Keratinocyte (primary cell): ENCODE measurements around the gene ATXN3L. TPM values are rescaled to one million over a fixed set of nuclear protein-coding genes. Genes with fewer than 3 reads are reported as not detected.

ENCODE experiments used
- DNase-seq: peaks from one replicate; pipeline ENCODE4 v3.0.0-alpha.2; 2011; ENCODE audit warnings: low read depth, missing footprints, low spot score
- FAIRE-seq: peaks from 2 replicates; lab custom pipeline; 2011; peaks lifted over from hg19 to GRCh38; lab: Jason Lieb, UNC
- H2AFZ ChIP-seq: 2 replicates; pipeline ENCODE4 v1.6.0; 2012; ENCODE audit warnings: low read length, control low read depth, inconsistent platforms; ENCODE audit not compliant: control insufficient read depth
- H3K27ac ChIP-seq: 2 replicates; pipeline ENCODE4 v1.5.1; 2011; ENCODE audit warnings: low read length; ENCODE audit not compliant: control insufficient read depth, insufficient read depth
- H3K27me3 ChIP-seq: 3 replicates; pipeline ENCODE4 v1.6.0; 2011; ENCODE audit warnings: low read length; ENCODE audit not compliant: control insufficient read depth, insufficient read depth; ENCODE audit errors: extremely low read depth
- H3K36me3 ChIP-seq, 2 experiments: 2 replicates in 1 of 2; 3 replicates in 1 of 2; pipeline ENCODE4 v1.5.1; 2011; ENCODE audit warnings: low read length in 2 of 2, mild to moderate bottlenecking in 1 of 2; ENCODE audit not compliant: control insufficient read depth in 2 of 2, insufficient read depth in 2 of 2; ENCODE audit errors: extremely low read depth in 1 of 2
- H3K4me1 ChIP-seq: 3 replicates; pipeline ENCODE4 v1.5.1; 2011; ENCODE audit warnings: low read length; ENCODE audit not compliant: control insufficient read depth, insufficient read depth; ENCODE audit errors: extremely low read depth
- H3K4me2 ChIP-seq: 3 replicates; pipeline ENCODE4 v1.6.0; 2011; ENCODE audit warnings: low read depth, low read length; ENCODE audit not compliant: control insufficient read depth, insufficient read depth; ENCODE audit errors: extremely low read depth
- H3K4me3 ChIP-seq, 3 experiments: fragments of 200-600 bp in 1 of 3; sonication (generic) in 1 of 3; 2 replicates in 2 of 3; 3 replicates in 1 of 3; pipeline ENCODE4 v1.5.1; 2011 to 2016; ENCODE audit warnings: low read length in 3 of 3, mild to moderate bottlenecking in 3 of 3, control low read depth in 2 of 3, inconsistent platforms in 1 of 3, low read depth in 1 of 3, mixed read lengths in 1 of 3, mixed run types in 1 of 3, moderate library complexity in 1 of 3; ENCODE audit not compliant: control insufficient read depth in 2 of 3, insufficient read depth in 2 of 3; ENCODE audit errors: extremely low read depth in 1 of 3
- H3K79me2 ChIP-seq: 2 replicates; pipeline ENCODE4 v1.6.0; 2012; ENCODE audit warnings: low read length; ENCODE audit not compliant: control insufficient read depth, insufficient read depth
- H3K9ac ChIP-seq: 3 replicates; pipeline ENCODE4 v1.6.0; 2011; ENCODE audit warnings: low read length; ENCODE audit not compliant: control insufficient read depth, insufficient read depth; ENCODE audit errors: extremely low read depth
- H3K9me1 ChIP-seq: 3 replicates; pipeline ENCODE4 v1.6.0; 2011; ENCODE audit warnings: low read length; ENCODE audit not compliant: control insufficient read depth, insufficient read depth; ENCODE audit errors: extremely low read depth
- H3K9me3 ChIP-seq: 2 replicates; pipeline ENCODE4 v1.5.1; 2012; ENCODE audit warnings: low read depth, low read length; ENCODE audit not compliant: control insufficient read depth
- H4K20me1 ChIP-seq: 3 replicates; pipeline ENCODE4 v1.6.0; 2011; ENCODE audit warnings: low read length; ENCODE audit not compliant: control insufficient read depth, insufficient read depth; ENCODE audit errors: extremely low read depth
- EZH2 ChIP-seq: IDR thresholded peaks from one replicate; pipeline ENCODE4 v1.6.1; 2012; ENCODE audit warnings: inconsistent platforms, mild to moderate bottlenecking, low read length, moderate library complexity
- dilution Hi-C: fragments of 300-500 bp; cut with MboI; formaldehyde crosslinking; loops from one replicate; pipeline ENCODE4 v1.7.0; 2020; ENCODE audit warnings: low sequenced_read_pairs; ENCODE audit not compliant: extremely low pct_ligation_motif_present
- polyA plus RNA-seq, 5 experiments: library from polyadenylated mRNA; depleted of rRNA in 3 of 5; stranded (reverse) in 3 of 5; stranded (forward) in 1 of 5; unstranded in 1 of 5; fragments of >200 nt; gene quantifications; 1 replicate in 1 of 5; 2 replicates in 3 of 5; 3 replicates in 1 of 5; pipeline versions ENCODE4 v1.2.1 to v1.2.3, GENCODE V29; 2011 to 2012; ENCODE audit warnings: missing spikeins in 2 of 5, low read depth in 1 of 5, low replicate concordance in 1 of 5
- TF ChIP-seq, protein P1 (sequence below), 3 experiments: IDR thresholded peaks in 1 of 3; conservative IDR thresholded peaks in 1 of 3; optimal IDR thresholded peaks in 1 of 3; 2 replicates in 2 of 3; 3 replicates in 1 of 3; pipeline versions ENCODE3 to v1.5.1; 2011; ENCODE audit warnings: low read length in 3 of 3, mild to moderate bottlenecking in 3 of 3, moderate library complexity in 2 of 3, control low read depth in 1 of 3, inconsistent platforms in 1 of 3; ENCODE audit not compliant: insufficient read depth in 2 of 3; ENCODE audit errors: extremely low read depth in 1 of 3

The ATXN3L gene
- polyA plus RNA-seq, 1 donor (not counting 4 experiments of a cell fraction or from before 2014, with no cell fraction given), result not detected

DNA sequence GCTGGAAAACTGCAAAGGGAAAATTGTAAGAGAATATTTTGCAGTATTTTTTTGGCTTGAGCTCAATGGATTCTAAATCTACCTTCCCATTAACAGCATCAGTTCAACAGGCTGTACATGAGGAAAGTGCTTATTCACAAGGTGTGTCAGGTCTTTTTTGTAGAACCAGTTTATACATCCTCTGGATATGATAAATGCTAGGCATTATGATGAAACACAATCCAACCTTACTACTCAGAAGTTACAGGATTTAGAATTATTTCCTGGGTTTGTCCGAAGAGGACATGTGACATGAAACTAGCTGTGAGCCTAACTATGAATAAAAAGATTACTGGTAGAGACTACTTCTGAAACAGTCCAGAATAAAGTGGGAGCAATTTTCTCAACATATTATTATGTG lies 49.5 kb downstream of the ATXN3L start:
- Histone ChIP-seq H3K9ac (no peak overlapping the region), H3K36me3 (no peaks in the 10 kb centered on the region), H2AFZ (no peak overlapping the region), H3K4me2 (no peak overlapping the region), H3K4me1 (peaks cover 4% of the 10 kb centered on the region), H3K27ac (peak overlapping the region; percentile 39), H3K27me3 (no peaks in the 10 kb centered on the region), H3K9me3 (no peaks in the 10 kb centered on the region), H4K20me1 (no peaks in the 10 kb centered on the region), H3K4me3 (no peak overlapping the region), H3K9me1 (no peaks in the 10 kb centered on the region), H3K79me2 (no peaks in the 10 kb centered on the region)
- TF ChIP-seq EZH2, result no peak
- TF ChIP-seq, protein P1, sequence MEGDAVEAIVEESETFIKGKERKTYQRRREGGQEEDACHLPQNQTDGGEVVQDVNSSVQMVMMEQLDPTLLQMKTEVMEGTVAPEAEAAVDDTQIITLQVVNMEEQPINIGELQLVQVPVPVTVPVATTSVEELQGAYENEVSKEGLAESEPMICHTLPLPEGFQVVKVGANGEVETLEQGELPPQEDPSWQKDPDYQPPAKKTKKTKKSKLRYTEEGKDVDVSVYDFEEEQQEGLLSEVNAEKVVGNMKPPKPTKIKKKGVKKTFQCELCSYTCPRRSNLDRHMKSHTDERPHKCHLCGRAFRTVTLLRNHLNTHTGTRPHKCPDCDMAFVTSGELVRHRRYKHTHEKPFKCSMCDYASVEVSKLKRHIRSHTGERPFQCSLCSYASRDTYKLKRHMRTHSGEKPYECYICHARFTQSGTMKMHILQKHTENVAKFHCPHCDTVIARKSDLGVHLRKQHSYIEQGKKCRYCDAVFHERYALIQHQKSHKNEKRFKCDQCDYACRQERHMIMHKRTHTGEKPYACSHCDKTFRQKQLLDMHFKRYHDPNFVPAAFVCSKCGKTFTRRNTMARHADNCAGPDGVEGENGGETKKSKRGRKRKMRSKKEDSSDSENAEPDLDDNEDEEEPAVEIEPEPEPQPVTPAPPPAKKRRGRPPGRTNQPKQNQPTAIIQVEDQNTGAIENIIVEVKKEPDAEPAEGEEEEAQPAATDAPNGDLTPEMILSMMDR (optimal IDR thresholded peaks at IDR 0.05 in 1 of 3, IDR thresholded peaks at IDR 0.05 in 1 of 3, conservative IDR thresholded peaks at IDR 0.05 in 1 of 3; ENCODE audit: extremely low read depth in 1 of 3, insufficient read depth in 2 of 3, low read length in 3 of 3), result no peak
- peak; percentile 69 for FAIRE-seq
- peak; percentile 41 for DNase-seq
- dilution Hi-C loops, result no loop called here

DNA sequence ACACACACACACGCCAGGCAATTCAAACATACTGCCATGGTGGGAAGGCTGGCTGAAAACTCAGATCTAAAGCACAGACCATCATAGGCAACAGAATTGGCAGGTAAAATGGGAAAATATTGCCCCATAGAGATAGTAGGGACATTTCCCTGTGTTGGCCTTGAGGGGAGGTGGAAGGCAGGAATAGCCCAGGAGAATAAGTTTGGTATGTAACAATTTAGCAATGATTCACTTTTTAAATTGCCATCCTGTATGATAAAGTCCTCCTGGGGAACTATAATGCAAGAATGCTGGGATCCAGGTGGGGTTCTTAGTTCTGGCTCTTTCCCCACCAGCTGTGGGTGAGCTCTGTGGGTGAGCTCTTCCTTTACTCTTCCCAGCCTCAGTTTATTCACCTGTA lies 51.0 kb downstream of the ATXN3L start:
- dilution Hi-C loops, result no loop called here
- no peak overlapping the region for H3K4me2 ChIP-seq

More for the DNA sequence above, 51.0 kb downstream of the ATXN3L start:
- no peak overlapping the region for H3K4me3 ChIP-seq
- H3K79me2 ChIP-seq, result no peaks in the 10 kb centered on the region
- peaks cover 4% of the 10 kb centered on the region for H3K4me1 ChIP-seq
- TF ChIP-seq EZH2, result no peak
- TF ChIP-seq, protein P1 (optimal IDR thresholded peaks at IDR 0.05 in 1 of 3, IDR thresholded peaks at IDR 0.05 in 1 of 3, conservative IDR thresholded peaks at IDR 0.05 in 1 of 3; ENCODE audit: extremely low read depth in 1 of 3, insufficient read depth in 2 of 3, low read length in 3 of 3), result no peak
- H3K27me3 ChIP-seq, result no peaks in the 10 kb centered on the region
- no peak for FAIRE-seq
- H3K27ac ChIP-seq, result no peak overlapping the region
- no peaks in the 10 kb centered on the region for H3K9me3 ChIP-seq
- no peaks in the 10 kb centered on the region for H4K20me1 ChIP-seq
- H3K36me3 ChIP-seq, result no peaks in the 10 kb centered on the region
- peak overlapping the region; percentile 8 for H2AFZ ChIP-seq
- no peak for DNase-seq
- H3K9me1 ChIP-seq, result no peaks in the 10 kb centered on the region
- no peak overlapping the region for H3K9ac ChIP-seq

Other genes starting within 250 kb of the ATXN3L start
- gene EGFL6, start 249.5 kb upstream of the ATXN3L start, polyA plus RNA-seq, result 0.06 to 1.0 TPM (median 0.38 TPM) in 3 replicates